Upper lobe of left lung (tissue), 6 donors: ENCODE results near the gene LMBR1. TPM values are rescaled to one million over a fixed set of nuclear protein-coding genes. Genes with fewer than 3 reads are reported as not detected.

ENCODE experiments used
- ATAC-seq, 2 donors: fragments of 200-7000 bp; cut with Tn5 transposase; one replicate each; pipeline ENCODE4 v1.9.1; 2022; ENCODE audit warnings: mild to moderate bottlenecking in 2 of 2, moderate library complexity in 2 of 2; ENCODE audit not compliant: low FRiP score in 2 of 2
- DNase-seq, 2 donors: peaks; one replicate each; pipeline ENCODE4 v3.0.0-alpha.2; 2019 to 2020
- H3K27ac ChIP-seq, 4 donors: fragments of 200-600 bp; sonication (generic); one replicate each; pipeline ENCODE4 v1.5.1; 2016 to 2019
- H3K27me3 ChIP-seq, 4 donors: fragments of 200-600 bp; sonication (generic); one replicate each; pipeline ENCODE4 v1.5.1; 2017 to 2019
- H3K36me3 ChIP-seq, 4 donors: fragments of 200-600 bp; sonication (generic); one replicate each; pipeline ENCODE4 v1.5.1; 2016 to 2019
- H3K4me1 ChIP-seq, 4 donors: fragments of 200-600 bp; sonication (generic); one replicate each; pipeline ENCODE4 v1.5.1; 2018 to 2019
- H3K4me3 ChIP-seq, 4 donors: fragments of 200-600 bp; sonication (generic); one replicate each; pipeline ENCODE4 v1.5.1; 2017 to 2019; ENCODE audit warnings: mild to moderate bottlenecking in 2 of 4, moderate library complexity in 1 of 4
- H3K9me3 ChIP-seq, 4 donors: fragments of 200-600 bp; sonication (generic); one replicate each; pipeline ENCODE4 v1.5.1; 2018 to 2019
- CTCF ChIP-seq, 6 experiments: fragments of 450-650 bp in 4 of 6; fragments of 200-600 bp in 2 of 6; sonication (generic) in 2 of 6; IDR thresholded peaks; one replicate each; pipeline ENCODE4 v1.5.1; 2016 to 2019; ENCODE audit warnings: antibody characterized with exemption in 6 of 6
- EP300 ChIP-seq, 4 donors: sonication (generic); formaldehyde crosslinking; IDR thresholded peaks; one replicate each; pipeline ENCODE4 v1.5.1; 2017; ENCODE audit warnings: antibody characterized with exemption in 4 of 4, control low read depth in 2 of 4
- POLR2A ChIP-seq, 4 donors: fragments of 450-650 bp; IDR thresholded peaks; one replicate each; pipeline ENCODE4 v1.5.1; 2016 to 2017; ENCODE audit warnings: antibody characterized with exemption in 4 of 4, mild to moderate bottlenecking in 2 of 4
- POLR2AphosphoS5 ChIP-seq, 2 donors: sonication (generic); formaldehyde crosslinking; IDR thresholded peaks; one replicate each; pipeline ENCODE4 v1.5.1; 2017; ENCODE audit warnings: antibody characterized with exemption in 2 of 2
- WGBS, 2 donors: methylation state at CpG; one replicate each; pipeline ENCODE4 v1.1.5; 2017 to 2018; 5-methylcytosine and 5-hydroxymethylcytosine counted together
- total RNA-seq, 6 donors: library from RNA; depleted of rRNA in 4 of 6; stranded (reverse); fragments of >200 nt in 4 of 6; gene quantifications; one replicate each; pipeline versions ENCODE4 v1.1.0 to v1.2.1, GENCODE V29; 2016 to 2021
- donor health status: DM: no; HTN: no; CAD: no; lungs with moderate emphysema.
- donor health status: DM: no; HTN: yes; CAD: no; lungs with severe emphysema.

The LMBR1 gene
- total RNA-seq, 6 donors from 2014 or later, result 58.6 to 159 (median 81.0) TPM

- Histone ChIP-seq H3K4me3 (no peak overlapping the region), H3K36me3 (peaks cover 0 to 10% (median 9%) of the 10 kb centered on the region in 4 donors), H3K4me1 (no peaks in the 10 kb centered on the region), H3K9me3 (peaks cover 0 to 14% (median 0%) of the 10 kb centered on the region in 4 donors), H3K27ac (no peak overlapping the region), H3K27me3 (no peaks in the 10 kb centered on the region)
- no peak for DNase-seq
- ATAC-seq, result no peak
- TF ChIP-seq POLR2AphosphoS5 (IDR thresholded peaks at IDR 0.05) (no peak), CTCF (IDR thresholded peaks at IDR 0.05) (no peak), EP300 (IDR thresholded peaks at IDR 0.05) (no peak), POLR2A (IDR thresholded peaks at IDR 0.05) (no peak)
Observed at GRCh38 chr7:156731651-156732050, 161.3 kb downstream of the LMBR1 start.

- DNase-seq, result no peak
- no peaks in the 10 kb centered on the region for H3K9me3 ChIP-seq
- peak overlapping the region in 2 of 4 donors; percentile 21 to 57 for H3K27ac ChIP-seq
- no peaks in the 10 kb centered on the region for H3K27me3 ChIP-seq
- H3K36me3 ChIP-seq, result peaks cover 0 to 6% (median 0%) of the 10 kb centered on the region in 4 donors
- H3K4me1 ChIP-seq, result no peaks in the 10 kb centered on the region
- no peak for ATAC-seq
- no peak overlapping the region for H3K4me3 ChIP-seq
- TF ChIP-seq POLR2A (IDR thresholded peaks at IDR 0.05) (no peak), POLR2AphosphoS5 (IDR thresholded peaks at IDR 0.05) (no peak), EP300 (IDR thresholded peaks at IDR 0.05) (no peak), CTCF (IDR thresholded peaks at IDR 0.05) (no peak)
Observed at GRCh38 chr7:156725936-156726335, 167.0 kb downstream of the LMBR1 start.

- Histone ChIP-seq H3K4me3 (no peak overlapping the region), H3K9me3 (no peaks in the 10 kb centered on the region), H3K4me1 (no peaks in the 10 kb centered on the region), H3K27me3 (no peaks in the 10 kb centered on the region), H3K36me3 (peaks cover 0 to 6% (median 0%) of the 10 kb centered on the region in 4 donors), H3K27ac (peak overlapping the region in 1 of 4 donors; percentile 21)
- DNase-seq (no peak), ATAC-seq (no peak)
- TF ChIP-seq CTCF (IDR thresholded peaks at IDR 0.05) (no peak), POLR2AphosphoS5 (IDR thresholded peaks at IDR 0.05) (no peak), POLR2A (IDR thresholded peaks at IDR 0.05) (no peak), EP300 (IDR thresholded peaks at IDR 0.05) (no peak)
- 69 to 71% methylated on average over 5 of the region's 5 CpGs for WGBS, 2 donors
Observed at GRCh38 chr7:156725073-156725472, 167.9 kb downstream of the LMBR1 start.

- WGBS, 2 donors, result 81 to 95% methylated on average over 4 of the region's 4 CpGs
- no peak for DNase-seq
- ATAC-seq, result no peak
Observed at GRCh38 chr7:156722043-156722826, 170.7 kb downstream of the LMBR1 start.

More at GRCh38 chr7:156722043-156722826, 170.7 kb downstream of the LMBR1 start:
- no peaks in the 10 kb centered on the region for H3K27me3 ChIP-seq
- H3K4me1 ChIP-seq, result no peaks in the 10 kb centered on the region
- no peaks in the 10 kb centered on the region for H3K9me3 ChIP-seq
- peaks cover 0 to 6% (median 0%) of the 10 kb centered on the region in 4 donors for H3K36me3 ChIP-seq
- no peak overlapping the region for H3K27ac ChIP-seq
- TF ChIP-seq CTCF (IDR thresholded peaks at IDR 0.05) (no peak), POLR2A (IDR thresholded peaks at IDR 0.05) (no peak), EP300 (IDR thresholded peaks at IDR 0.05) (no peak), POLR2AphosphoS5 (IDR thresholded peaks at IDR 0.05) (no peak)
- no peak overlapping the region for H3K4me3 ChIP-seq
